CD14-positive monocyte (primary cell): ENCODE data around the gene TNFRSF4. TPM values are rescaled to one million over a fixed set of nuclear protein-coding genes. Genes with fewer than 3 reads are reported as not detected.
A peak's percentile ranks its signal among the peaks of the same experiment; 100 is the strongest.

Source experiments
- DNase-seq, 3 donors: peaks; one replicate each; pipeline ENCODE4 v3.0.0-alpha.2; 2011 to 2022
- H2AFZ ChIP-seq: 2 replicates; pipeline ENCODE4 v1.6.0; 2012; ENCODE audit warnings: mild to moderate bottlenecking, low read depth, low read length, inconsistent platforms; ENCODE audit not compliant: insufficient read depth, poor library complexity, severe bottlenecking
- H3K27ac ChIP-seq, 2 donors: 1 replicate in 1 of 2; 2 replicates in 1 of 2; pipeline ENCODE4 v1.5.1; 2012 to 2013; ENCODE audit warnings: low read length in 2 of 2, control low read depth in 1 of 2, inconsistent platforms in 1 of 2, low read depth in 1 of 2, mild to moderate bottlenecking in 1 of 2
- H3K27me3 ChIP-seq, 2 donors: one replicate each; pipeline versions ENCODE4 v1.6.0 to v1.6.1; 2011 to 2013; ENCODE audit warnings: low read length in 2 of 2; ENCODE audit not compliant: control insufficient read depth in 2 of 2, insufficient read depth in 2 of 2
- H3K36me3 ChIP-seq, 2 donors: replicated peaks in 1 of 2; 1 replicate in 1 of 2; 2 replicates in 1 of 2; pipeline versions ENCODE4 v1.5.1 to v1.6.1; 2012 to 2013; ENCODE audit warnings: low read length in 2 of 2, control low read depth in 1 of 2, inconsistent platforms in 1 of 2, mild to moderate bottlenecking in 1 of 2; ENCODE audit not compliant: insufficient read depth in 2 of 2, control insufficient read depth in 1 of 2
- H3K4me1 ChIP-seq, 2 donors: 1 replicate in 1 of 2; 2 replicates in 1 of 2; pipeline versions ENCODE4 v1.5.1 to v1.6.1; 2012 to 2013; ENCODE audit warnings: low read length in 2 of 2, control low read depth in 1 of 2, inconsistent platforms in 1 of 2, mild to moderate bottlenecking in 1 of 2, moderate library complexity in 1 of 2; ENCODE audit not compliant: insufficient read depth in 2 of 2, control insufficient read depth in 1 of 2
- H3K4me2 ChIP-seq: replicated peaks from 2 replicates; pipeline ENCODE3; 2012; ENCODE audit warnings: low read length, moderate library complexity, mild to moderate bottlenecking; ENCODE audit not compliant: poor library complexity, severe bottlenecking; ENCODE audit errors: extremely low read depth
- H3K4me3 ChIP-seq, 3 experiments: fragments of 200-600 bp in 1 of 3; sonication (generic) in 1 of 3; replicated peaks in 1 of 3; 1 replicate in 2 of 3; 2 replicates in 1 of 3; pipeline ENCODE4 v1.5.1; 2011 to 2013; ENCODE audit warnings: low read length in 3 of 3, mild to moderate bottlenecking in 3 of 3, control low read depth in 2 of 3, low read depth in 2 of 3, inconsistent platforms in 1 of 3, moderate library complexity in 1 of 3
- H3K79me2 ChIP-seq: 2 replicates; pipeline ENCODE4 v1.6.0; 2012; ENCODE audit warnings: mild to moderate bottlenecking, control low read depth, inconsistent platforms, low read length, moderate library complexity; ENCODE audit not compliant: insufficient read depth
- H3K9ac ChIP-seq: 2 replicates; pipeline ENCODE4 v1.6.0; 2017; ENCODE audit warnings: low read length, mild to moderate bottlenecking; ENCODE audit not compliant: insufficient read depth, poor library complexity, severe bottlenecking
- H3K9me3 ChIP-seq, 2 donors: replicated peaks in 1 of 2; 1 replicate in 1 of 2; 2 replicates in 1 of 2; pipeline versions ENCODE4 v1.5.1 to v1.6.1; 2012 to 2013; ENCODE audit warnings: low read length in 2 of 2, control low read depth in 1 of 2; ENCODE audit not compliant: control insufficient read depth in 1 of 2, insufficient read depth in 1 of 2
- H4K20me1 ChIP-seq: 2 replicates; pipeline ENCODE4 v1.6.0; 2012; ENCODE audit warnings: mild to moderate bottlenecking, low read length, control low read depth, moderate library complexity; ENCODE audit not compliant: insufficient read depth
- H3K27ac Mint-ChIP-seq, 7 donors: one replicate each; pipeline ENCODE4 v1.8.0; 2020; ENCODE audit warnings: mild to moderate bottlenecking in 7 of 7, mixed read lengths in 7 of 7, moderate library complexity in 6 of 7, inconsistent platforms in 2 of 7
- H3K27me3 Mint-ChIP-seq, 3 donors: one replicate each; pipeline ENCODE4 v1.8.0; 2021 to 2022; ENCODE audit warnings: low read depth in 3 of 3, mild to moderate bottlenecking in 3 of 3, mixed read lengths in 3 of 3, moderate library complexity in 3 of 3, inconsistent platforms in 1 of 3
- H3K36me3 Mint-ChIP-seq, 2 donors: one replicate each; pipeline ENCODE4 v1.8.0; 2020; ENCODE audit warnings: mixed read lengths in 2 of 2, inconsistent platforms in 1 of 2, mild to moderate bottlenecking in 1 of 2
- H3K4me1 Mint-ChIP-seq: one replicate; pipeline ENCODE4 v1.8.0; 2020; ENCODE audit warnings: mild to moderate bottlenecking, mixed read lengths
- H3K4me3 Mint-ChIP-seq, 2 donors: one replicate each; pipeline ENCODE4 v1.8.0; 2020; ENCODE audit warnings: mild to moderate bottlenecking in 2 of 2, mixed read lengths in 2 of 2, moderate library complexity in 1 of 2
- H3K9me3 Mint-ChIP-seq, 7 donors: one replicate each; pipeline ENCODE4 v1.8.0; 2020 to 2022; ENCODE audit warnings: mixed read lengths in 7 of 7, mild to moderate bottlenecking in 6 of 7, moderate library complexity in 6 of 7, inconsistent platforms in 2 of 7
- WGBS: methylation state at CpG from one replicate; pipeline ENCODE4 v1.1.5; 2013; ENCODE audit warnings: missing lambda C conversion rate; ENCODE audit not compliant: insufficient coverage; 5-methylcytosine and 5-hydroxymethylcytosine counted together
- intact Hi-C, 2 donors: fragments of 100-400 bp; cut with micrococcal nuclease; formaldehyde crosslinking; loops; one replicate each; pipeline versions ENCODE4 v1.15.0 to v1.15.1; 2023
- polyA plus RNA-seq, 3 donors: library from polyadenylated mRNA; depleted of rRNA in 1 of 3; unstranded in 2 of 3; stranded (reverse) in 1 of 3; fragments of 300-500 nt in 2 of 3; fragments of >200 nt in 1 of 3; fragmentation: Illumina TruSeq in 2 of 3; gene quantifications; 1 replicate in 2 of 3; 2 replicates in 1 of 3; pipeline ENCODE4 v1.2.3, GENCODE V29; 2012 to 2021
- TF ChIP-seq, protein P1 (sequence below): fragments of 200-600 bp; IDR thresholded peaks from one replicate; pipeline ENCODE4 v1.8.0; 2022; ENCODE audit warnings: antibody characterized with exemption, mild to moderate bottlenecking

Gene TNFRSF4
- polyA plus RNA-seq, 3 donors: 0.05 TPM; not detected in 2

DNA sequence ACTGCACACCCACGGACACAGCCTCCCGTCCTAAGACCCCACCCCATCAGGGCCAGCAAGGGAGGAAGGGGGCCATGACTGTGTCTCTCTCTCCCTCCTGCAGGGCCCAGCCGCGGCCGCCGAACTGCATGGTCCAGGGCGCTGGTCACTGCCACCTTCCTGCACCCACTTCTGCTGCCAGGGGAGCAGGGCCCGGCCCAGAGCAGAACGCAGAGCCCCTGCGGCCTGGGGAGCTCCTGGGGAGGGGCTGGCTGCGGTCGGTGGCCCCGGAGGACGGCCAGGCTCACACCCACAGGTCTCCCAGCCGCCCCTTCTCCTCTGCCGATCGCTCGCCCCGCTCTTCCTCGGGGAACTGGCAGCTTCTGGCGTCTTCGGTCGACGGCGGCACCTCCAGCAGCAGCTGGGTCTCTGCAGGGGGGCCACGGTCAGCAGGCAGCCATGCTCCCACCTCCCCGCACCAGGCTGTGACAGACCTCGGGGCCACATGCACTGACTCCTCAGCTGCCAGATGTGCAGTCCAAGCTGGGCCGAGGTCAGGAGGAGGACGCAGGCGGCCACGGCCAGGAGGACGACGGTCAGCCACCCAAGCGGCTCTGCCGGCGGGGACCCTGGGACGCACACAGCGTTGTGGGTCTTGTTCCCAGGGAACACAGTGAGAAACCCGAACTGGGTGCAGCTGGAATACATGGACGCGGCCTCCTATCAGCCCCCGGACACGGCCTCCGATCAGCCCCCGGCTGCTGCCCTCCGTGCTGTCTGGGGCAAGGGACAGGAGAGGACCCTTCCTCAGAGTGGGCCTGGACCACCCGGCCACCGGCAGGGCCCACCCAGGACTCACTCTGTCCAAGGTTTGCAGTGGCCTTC is 10.2 kb downstream of the TNFRSF4 start:
- no peaks in the 10 kb centered on the region for H3K4me1 ChIP-seq

DNA sequence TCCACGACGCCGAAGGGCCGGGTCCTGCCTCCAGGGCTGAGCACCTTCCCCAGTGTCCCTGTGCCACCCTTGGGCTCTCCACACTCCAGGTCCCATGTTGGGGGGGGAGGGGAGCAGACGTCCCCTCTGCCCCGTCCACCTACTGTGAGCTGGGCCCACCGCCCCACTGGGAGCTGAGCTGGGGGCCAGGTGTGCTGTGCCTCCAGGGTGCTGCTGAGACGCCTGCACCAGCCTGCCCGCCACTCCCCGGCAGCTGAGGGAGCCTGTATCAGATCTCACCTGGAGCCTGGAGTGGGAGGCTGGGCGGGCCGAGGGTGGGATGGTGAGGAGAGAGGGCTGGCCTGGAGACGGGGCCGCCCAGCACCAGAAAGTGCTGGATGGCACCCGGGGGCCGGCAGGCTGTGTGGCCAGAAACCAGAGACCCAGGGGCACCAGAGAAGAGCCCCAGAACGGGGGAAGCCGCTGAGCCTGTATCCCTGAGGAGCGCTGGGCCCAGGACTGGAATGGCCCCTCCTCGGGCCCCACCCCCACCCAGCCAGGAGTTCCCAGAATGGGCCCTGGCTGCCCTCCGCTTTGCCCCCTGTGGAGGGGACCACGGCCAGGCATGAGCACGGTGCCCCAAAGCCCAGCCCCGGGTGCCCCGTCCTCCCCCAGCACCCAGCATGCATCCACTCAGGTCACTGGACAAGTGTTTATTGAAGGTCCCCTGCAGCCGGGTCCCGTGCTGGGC is 11.0 kb downstream of the TNFRSF4 start:
- WGBS: 98% methylated on average over 16 of the region's 27 CpGs
- Mint-ChIP-seq H3K27ac (peak overlapping the region in 1 of 7 donors; percentile 25), H3K4me3 (no peak overlapping the region), H3K4me1 (no peaks in the 10 kb centered on the region), H3K9me3 (peaks cover 0 to 4% (median 0%) of the 10 kb centered on the region in 7 donors), H3K36me3 (no peaks in the 10 kb centered on the region), H3K27me3 (peaks cover 35 to 70% (median 39%) of the 10 kb centered on the region in 3 donors)
- no peaks in the 10 kb centered on the region for H3K4me1 ChIP-seq
- H3K27ac ChIP-seq: no peak overlapping the region
- no peak overlapping the region for H3K9ac ChIP-seq
- no peak for DNase-seq
- no peaks in the 10 kb centered on the region for H3K79me2 ChIP-seq
- intact Hi-C loops: no loop called here
- no peaks in the 10 kb centered on the region for H3K9me3 ChIP-seq
- peaks cover 7 to 41% of the 10 kb centered on the region in 2 donors for H3K27me3 ChIP-seq
- TF ChIP-seq, protein P1, sequence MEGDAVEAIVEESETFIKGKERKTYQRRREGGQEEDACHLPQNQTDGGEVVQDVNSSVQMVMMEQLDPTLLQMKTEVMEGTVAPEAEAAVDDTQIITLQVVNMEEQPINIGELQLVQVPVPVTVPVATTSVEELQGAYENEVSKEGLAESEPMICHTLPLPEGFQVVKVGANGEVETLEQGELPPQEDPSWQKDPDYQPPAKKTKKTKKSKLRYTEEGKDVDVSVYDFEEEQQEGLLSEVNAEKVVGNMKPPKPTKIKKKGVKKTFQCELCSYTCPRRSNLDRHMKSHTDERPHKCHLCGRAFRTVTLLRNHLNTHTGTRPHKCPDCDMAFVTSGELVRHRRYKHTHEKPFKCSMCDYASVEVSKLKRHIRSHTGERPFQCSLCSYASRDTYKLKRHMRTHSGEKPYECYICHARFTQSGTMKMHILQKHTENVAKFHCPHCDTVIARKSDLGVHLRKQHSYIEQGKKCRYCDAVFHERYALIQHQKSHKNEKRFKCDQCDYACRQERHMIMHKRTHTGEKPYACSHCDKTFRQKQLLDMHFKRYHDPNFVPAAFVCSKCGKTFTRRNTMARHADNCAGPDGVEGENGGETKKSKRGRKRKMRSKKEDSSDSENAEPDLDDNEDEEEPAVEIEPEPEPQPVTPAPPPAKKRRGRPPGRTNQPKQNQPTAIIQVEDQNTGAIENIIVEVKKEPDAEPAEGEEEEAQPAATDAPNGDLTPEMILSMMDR: no peak
- H2AFZ ChIP-seq: no peak overlapping the region
- H3K36me3 ChIP-seq: no peaks in the 10 kb centered on the region
- H3K4me3 ChIP-seq: no peak overlapping the region
- H4K20me1 ChIP-seq: no peaks in the 10 kb centered on the region
- no peak overlapping the region for H3K4me2 ChIP-seq

More for the DNA sequence above, 10.2 kb downstream of the TNFRSF4 start:
- Histone ChIP-seq H4K20me1 (no peaks in the 10 kb centered on the region), H3K36me3 (no peaks in the 10 kb centered on the region), H3K4me2 (no peak overlapping the region), H3K9ac (no peak overlapping the region), H3K4me3 (no peak overlapping the region), H3K79me2 (no peaks in the 10 kb centered on the region), H3K27ac (no peak overlapping the region), H2AFZ (no peak overlapping the region), H3K27me3 (peaks cover 7 to 49% of the 10 kb centered on the region in 2 donors), H3K9me3 (no peaks in the 10 kb centered on the region)
- DNase-seq: no peak
- intact Hi-C loops: no loop called here
- Mint-ChIP-seq H3K27me3 (peaks cover 39 to 73% (median 45%) of the 10 kb centered on the region in 3 donors), H3K36me3 (peaks cover 0 to 1% of the 10 kb centered on the region in 2 donors), H3K4me1 (peaks cover 3% of the 10 kb centered on the region), H3K9me3 (peaks cover 0 to 4% (median 2%) of the 10 kb centered on the region in 7 donors), H3K4me3 (no peak overlapping the region), H3K27ac (no peak overlapping the region)
- TF ChIP-seq, protein P1: no peak
- 95% methylated on average over 40 of the region's 49 CpGs for WGBS
